Adrenal gland (tissue), 5 donors: Measurements from ENCODE around the gene GALNT9.

Experiments used
- POLR2A ChIP-seq, 2 donors: fragments of 450-650 bp; IDR thresholded peaks; one replicate each; pipeline ENCODE4 v1.6.1; 2017; ENCODE audit warnings: antibody characterized with exemption in 2 of 2, mild to moderate bottlenecking in 2 of 2, moderate library complexity in 1 of 2
- TF ChIP-seq, protein P1 (sequence below), 6 experiments: fragments of 450-650 bp in 4 of 6; fragments of 200-600 bp in 2 of 6; sonication (generic) in 1 of 6; IDR thresholded peaks; 1 replicate in 5 of 6; 2 replicates in 1 of 6; pipeline versions ENCODE4 v1.5.1 to v1.8.0; 2016 to 2021; ENCODE audit warnings: antibody characterized with exemption in 6 of 6, mild to moderate bottlenecking in 2 of 6, moderate library complexity in 1 of 6
- donor health status: DM: no; HTN: no; CAD: no.

DNA sequence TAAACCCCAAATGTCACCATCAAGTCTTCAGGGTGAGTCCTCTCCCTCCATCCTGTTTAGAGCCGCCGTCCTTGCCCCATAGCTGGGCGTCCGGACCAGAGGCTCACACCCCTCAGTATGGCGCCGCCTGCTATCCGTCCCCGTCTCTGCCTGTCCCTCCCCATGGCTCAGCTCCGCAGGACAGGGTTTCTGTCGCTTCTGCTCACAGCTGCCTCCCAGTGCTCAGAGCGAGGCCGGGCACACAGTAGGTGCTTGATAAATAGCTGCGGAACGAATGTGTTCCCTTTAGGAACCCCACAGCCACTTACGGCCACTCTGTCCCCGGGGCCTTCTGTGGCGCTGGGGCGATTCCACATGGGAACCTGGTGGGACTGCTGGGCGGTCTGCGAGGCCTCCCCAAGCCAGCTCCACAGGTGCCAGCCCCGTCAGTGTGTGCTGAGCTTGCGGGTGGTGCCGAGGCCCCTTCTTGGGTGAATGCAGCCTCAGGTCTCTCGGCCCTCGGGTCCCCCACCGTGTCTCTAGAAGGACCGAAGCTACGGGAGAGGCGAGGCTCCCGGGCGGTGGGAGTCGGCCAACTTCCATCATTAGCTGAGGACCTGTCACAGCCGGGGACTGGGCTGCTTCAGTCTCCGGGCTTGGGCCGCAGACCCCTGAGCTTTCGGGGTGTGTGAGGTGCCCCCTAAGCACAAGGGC lies 122.2 kb downstream of the GALNT9 start:
- TF ChIP-seq POLR2A (IDR thresholded peaks at IDR 0.05): no peak
- TF ChIP-seq, protein P1, sequence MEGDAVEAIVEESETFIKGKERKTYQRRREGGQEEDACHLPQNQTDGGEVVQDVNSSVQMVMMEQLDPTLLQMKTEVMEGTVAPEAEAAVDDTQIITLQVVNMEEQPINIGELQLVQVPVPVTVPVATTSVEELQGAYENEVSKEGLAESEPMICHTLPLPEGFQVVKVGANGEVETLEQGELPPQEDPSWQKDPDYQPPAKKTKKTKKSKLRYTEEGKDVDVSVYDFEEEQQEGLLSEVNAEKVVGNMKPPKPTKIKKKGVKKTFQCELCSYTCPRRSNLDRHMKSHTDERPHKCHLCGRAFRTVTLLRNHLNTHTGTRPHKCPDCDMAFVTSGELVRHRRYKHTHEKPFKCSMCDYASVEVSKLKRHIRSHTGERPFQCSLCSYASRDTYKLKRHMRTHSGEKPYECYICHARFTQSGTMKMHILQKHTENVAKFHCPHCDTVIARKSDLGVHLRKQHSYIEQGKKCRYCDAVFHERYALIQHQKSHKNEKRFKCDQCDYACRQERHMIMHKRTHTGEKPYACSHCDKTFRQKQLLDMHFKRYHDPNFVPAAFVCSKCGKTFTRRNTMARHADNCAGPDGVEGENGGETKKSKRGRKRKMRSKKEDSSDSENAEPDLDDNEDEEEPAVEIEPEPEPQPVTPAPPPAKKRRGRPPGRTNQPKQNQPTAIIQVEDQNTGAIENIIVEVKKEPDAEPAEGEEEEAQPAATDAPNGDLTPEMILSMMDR (IDR thresholded peaks at IDR 0.05): no peak
